Progenitor cell of endocrine pancreas (in vitro differentiated cells): ENCODE results near the gene CUEDC1. TPM values are rescaled to one million over a fixed set of nuclear protein-coding genes. Genes with fewer than 3 reads are reported as not detected.

Experiments used
- DNase-seq: peaks from one replicate; pipeline ENCODE4 v3.0.0; 2021; ENCODE audit warnings: low spot score; ENCODE audit not compliant: unreplicated experiment
- H3K27ac Mint-ChIP-seq: 2 replicates; pipeline ENCODE4 v1.8.0; 2021; ENCODE audit warnings: mild to moderate bottlenecking, moderate library complexity, mixed read lengths
- H3K27me3 Mint-ChIP-seq: 2 replicates; pipeline ENCODE4 v1.8.0; 2021; ENCODE audit warnings: mixed read lengths
- H3K36me3 Mint-ChIP-seq: 2 replicates; pipeline ENCODE4 v1.8.0; 2022; ENCODE audit warnings: mixed read lengths; ENCODE audit not compliant: insufficient read depth
- H3K4me1 Mint-ChIP-seq: 2 replicates; pipeline ENCODE4 v1.8.0; 2021; ENCODE audit warnings: low read depth, mixed read lengths
- H3K4me3 Mint-ChIP-seq: 2 replicates; pipeline ENCODE4 v1.8.0; 2021; ENCODE audit warnings: low read depth, mild to moderate bottlenecking, moderate library complexity, mixed read lengths
- H3K9me3 Mint-ChIP-seq: 2 replicates; pipeline ENCODE4 v1.8.0; 2021; ENCODE audit warnings: low read depth, mixed read lengths
- total RNA-seq: library from RNA; stranded (reverse); gene quantifications from 2 replicates; pipeline ENCODE4 v1.2.1, GENCODE V29; 2021
- TF ChIP-seq, protein P1 (sequence below): fragments of 200-600 bp; sonication (generic); IDR thresholded peaks from one replicate; pipeline ENCODE4 v1.5.0; 2021; ENCODE audit warnings: antibody characterized with exemption, mild to moderate bottlenecking; ENCODE audit not compliant: unreplicated experiment

CUEDC1 gene
- total RNA-seq, 1 donor from 2014 or later: 30.8 TPM

DNA sequence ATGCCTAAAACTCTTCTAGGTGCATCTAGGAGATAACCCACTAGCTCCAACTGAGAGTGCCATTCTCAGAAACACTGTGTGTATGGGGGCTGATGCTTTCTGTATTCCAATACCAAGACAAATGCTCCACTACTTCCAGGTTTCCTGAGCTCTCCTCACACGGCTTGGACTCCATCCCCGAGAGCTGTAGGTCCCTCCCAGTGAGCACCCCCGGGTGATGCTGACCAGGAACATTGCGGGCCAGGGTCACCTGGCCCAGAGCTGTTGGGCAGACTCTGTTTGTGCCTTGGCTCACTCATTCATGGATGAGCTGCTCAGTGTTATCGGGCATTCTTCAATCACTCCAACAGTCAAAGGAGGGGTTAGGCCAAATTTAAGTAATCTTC is 7.0 kb downstream of the CUEDC1 start:
- H3K27me3 Mint-ChIP-seq: no peaks in the 10 kb centered on the region
- TF ChIP-seq, protein P1, sequence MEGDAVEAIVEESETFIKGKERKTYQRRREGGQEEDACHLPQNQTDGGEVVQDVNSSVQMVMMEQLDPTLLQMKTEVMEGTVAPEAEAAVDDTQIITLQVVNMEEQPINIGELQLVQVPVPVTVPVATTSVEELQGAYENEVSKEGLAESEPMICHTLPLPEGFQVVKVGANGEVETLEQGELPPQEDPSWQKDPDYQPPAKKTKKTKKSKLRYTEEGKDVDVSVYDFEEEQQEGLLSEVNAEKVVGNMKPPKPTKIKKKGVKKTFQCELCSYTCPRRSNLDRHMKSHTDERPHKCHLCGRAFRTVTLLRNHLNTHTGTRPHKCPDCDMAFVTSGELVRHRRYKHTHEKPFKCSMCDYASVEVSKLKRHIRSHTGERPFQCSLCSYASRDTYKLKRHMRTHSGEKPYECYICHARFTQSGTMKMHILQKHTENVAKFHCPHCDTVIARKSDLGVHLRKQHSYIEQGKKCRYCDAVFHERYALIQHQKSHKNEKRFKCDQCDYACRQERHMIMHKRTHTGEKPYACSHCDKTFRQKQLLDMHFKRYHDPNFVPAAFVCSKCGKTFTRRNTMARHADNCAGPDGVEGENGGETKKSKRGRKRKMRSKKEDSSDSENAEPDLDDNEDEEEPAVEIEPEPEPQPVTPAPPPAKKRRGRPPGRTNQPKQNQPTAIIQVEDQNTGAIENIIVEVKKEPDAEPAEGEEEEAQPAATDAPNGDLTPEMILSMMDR: no peak
- no peak overlapping the region for H3K4me3 Mint-ChIP-seq
- H3K36me3 Mint-ChIP-seq: no peaks in the 10 kb centered on the region
- peaks cover 22% of the 10 kb centered on the region for H3K4me1 Mint-ChIP-seq
- H3K27ac Mint-ChIP-seq: peak overlapping the region; percentile 31
- H3K9me3 Mint-ChIP-seq: no peaks in the 10 kb centered on the region
- DNase-seq: no peak

DNA sequence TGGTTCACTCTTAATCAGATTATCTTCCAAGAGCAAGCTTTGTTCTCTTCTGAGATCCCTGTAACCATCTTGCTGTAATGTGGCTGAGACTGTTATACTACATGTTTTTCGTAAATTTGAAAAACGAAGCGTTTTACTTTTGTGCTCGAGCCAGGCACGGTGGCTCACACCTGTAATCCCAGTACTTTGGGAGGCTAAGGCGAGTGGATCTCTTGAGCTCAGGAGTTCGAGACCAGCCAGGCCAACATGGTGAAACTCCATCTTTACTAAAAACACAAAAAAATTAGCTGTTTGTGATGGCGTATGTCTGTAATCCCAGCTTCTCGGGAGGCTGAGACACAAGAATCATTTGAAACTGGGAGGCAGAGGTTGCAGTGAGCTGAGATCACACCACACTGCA is 7.8 kb downstream of the CUEDC1 start:
- DNase-seq: no peak
- TF ChIP-seq, protein P1: no peak
- Mint-ChIP-seq H3K4me3 (no peak overlapping the region), H3K27ac (no peak overlapping the region), H3K9me3 (no peaks in the 10 kb centered on the region), H3K4me1 (peaks cover 21% of the 10 kb centered on the region), H3K27me3 (no peaks in the 10 kb centered on the region), H3K36me3 (no peaks in the 10 kb centered on the region)

DNA sequence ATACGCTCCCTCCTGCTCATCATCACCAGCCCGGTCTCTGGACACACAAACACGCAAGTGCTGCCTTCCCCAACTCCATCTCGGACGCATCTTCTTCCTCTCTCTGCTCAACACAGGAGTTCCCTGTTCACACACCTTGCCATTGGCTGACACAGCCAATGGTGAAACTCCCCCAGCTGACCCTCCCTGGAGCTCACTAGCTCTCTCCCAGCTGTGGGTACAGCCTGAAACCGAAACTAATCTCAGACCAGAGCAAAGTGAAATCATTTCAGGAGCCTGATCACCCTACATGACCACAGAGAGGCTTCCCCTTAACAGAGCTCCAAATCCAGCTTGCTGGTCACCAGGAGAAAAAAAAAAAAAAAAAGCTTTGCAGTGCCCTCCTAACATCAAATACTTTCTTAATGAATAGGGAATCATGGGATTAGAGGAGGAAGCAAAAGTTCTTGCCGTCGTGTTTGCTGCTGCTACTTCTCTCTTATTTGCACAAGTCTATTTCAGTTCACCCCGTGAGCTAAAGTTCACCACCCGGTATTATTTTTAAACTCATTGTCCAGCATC is 8.3 kb downstream of the CUEDC1 start:
- DNase-seq: no peak
- peak overlapping the region; percentile 5 for H3K27ac Mint-ChIP-seq
- H3K27me3 Mint-ChIP-seq: no peaks in the 10 kb centered on the region
- peaks cover 21% of the 10 kb centered on the region for H3K4me1 Mint-ChIP-seq
- no peaks in the 10 kb centered on the region for H3K36me3 Mint-ChIP-seq
- H3K9me3 Mint-ChIP-seq: no peaks in the 10 kb centered on the region
- H3K4me3 Mint-ChIP-seq: no peak overlapping the region
- TF ChIP-seq, protein P1: no peak

DNA sequence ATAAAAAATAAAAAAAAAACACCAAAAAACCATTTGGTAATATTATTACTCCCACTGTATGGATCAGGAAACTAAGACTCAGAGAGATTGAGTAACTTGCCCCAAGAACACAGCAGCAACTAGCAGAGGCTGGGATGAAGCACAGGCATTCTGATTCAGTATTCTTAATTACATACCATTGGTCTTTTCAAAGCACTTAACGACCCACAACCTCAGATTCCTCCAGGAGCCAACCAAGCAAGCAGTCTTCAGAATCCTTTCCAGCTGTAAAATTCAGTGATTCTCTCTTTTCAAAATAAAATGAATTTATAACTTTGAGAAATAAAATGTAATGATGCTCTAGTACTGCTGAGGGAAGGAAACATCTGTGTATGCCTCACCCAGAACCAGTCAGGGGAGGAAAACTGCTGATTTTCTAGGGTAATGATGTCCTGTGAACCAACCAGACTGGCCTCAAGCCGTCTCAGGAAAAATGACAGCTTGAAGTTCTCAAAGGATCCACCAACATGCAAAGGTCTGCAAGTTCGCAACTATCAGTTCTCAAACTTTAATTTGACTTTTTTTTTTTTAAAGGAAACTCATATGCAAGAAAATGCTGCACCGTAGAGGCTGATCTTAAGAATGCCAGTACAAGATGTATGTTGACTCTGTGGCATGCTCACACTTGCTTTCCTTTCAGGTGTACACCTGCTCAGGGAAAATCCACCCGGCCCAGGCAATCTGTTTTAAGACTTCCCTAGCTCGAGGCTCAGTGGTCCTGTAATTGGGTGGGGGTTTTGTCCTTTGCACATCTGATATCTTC is 9.0 kb downstream of the CUEDC1 start:
- Mint-ChIP-seq H3K36me3 (no peaks in the 10 kb centered on the region), H3K4me1 (peaks cover 23% of the 10 kb centered on the region), H3K27me3 (no peaks in the 10 kb centered on the region), H3K4me3 (no peak overlapping the region), H3K27ac (no peak overlapping the region), H3K9me3 (no peaks in the 10 kb centered on the region)
- DNase-seq: no peak
- TF ChIP-seq, protein P1: no peak

DNA sequence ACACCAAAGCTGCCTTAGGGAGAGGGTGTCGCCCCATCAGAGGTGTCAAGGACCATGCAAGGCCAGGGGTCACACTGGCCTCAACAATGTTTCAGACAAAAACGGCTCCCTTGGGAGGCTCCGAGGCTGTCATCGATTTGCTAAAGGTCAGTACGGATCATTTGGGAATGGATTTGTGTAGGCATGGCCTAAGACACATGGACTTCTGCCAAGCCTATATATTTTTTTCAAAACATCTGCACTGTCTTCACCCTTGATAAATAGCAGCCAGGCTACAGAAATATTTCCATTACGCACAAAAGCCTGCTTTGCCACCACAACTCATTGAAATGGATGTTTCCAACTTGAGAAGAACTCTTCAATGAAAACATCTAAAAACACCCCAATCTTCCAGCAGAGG is 10.3 kb downstream of the CUEDC1 start:
- no peak for DNase-seq
- Mint-ChIP-seq H3K27me3 (no peaks in the 10 kb centered on the region), H3K4me1 (peaks cover 22% of the 10 kb centered on the region), H3K4me3 (no peak overlapping the region), H3K36me3 (no peaks in the 10 kb centered on the region), H3K27ac (no peak overlapping the region), H3K9me3 (no peaks in the 10 kb centered on the region)
- TF ChIP-seq, protein P1: no peak
